Stomach (tissue), 4 donors: ENCODE data around the gene MEG3.

Source experiments
- CTCF ChIP-seq, 7 experiments: fragments of 450-650 bp in 4 of 7; fragments of 200-600 bp in 3 of 7; sonication (generic) in 3 of 7; IDR thresholded peaks; one replicate each; pipeline ENCODE4 v1.5.1; 2016 to 2019; ENCODE audit warnings: antibody characterized with exemption in 7 of 7, control low read depth in 2 of 7, mild to moderate bottlenecking in 1 of 7
- POLR2AphosphoS5 ChIP-seq, 3 donors: sonication (generic); formaldehyde crosslinking; IDR thresholded peaks; one replicate each; pipeline ENCODE4 v1.6.1; 2016; ENCODE audit warnings: antibody characterized with exemption in 3 of 3

- TF ChIP-seq POLR2AphosphoS5 (IDR thresholded peaks at IDR 0.05) (no peak), CTCF (IDR thresholded peaks at IDR 0.05) (no peak)
These were observed 58.5 kb downstream of the MEG3 start for GRCh38 chr14:100884456-100884855.
